HL-60 (cell line): ENCODE data around the gene AHDC1.

Experiments
- CTCF ChIP-seq: IDR thresholded peaks from one replicate; pipeline ENCODE4 v1.5.1; 2011; ENCODE audit warnings: low read length, control low read depth, inconsistent platforms; ENCODE audit not compliant: insufficient read depth
- POLR2AphosphoS5 ChIP-seq: IDR thresholded peaks from 2 replicates; pipeline ENCODE4 v1.6.1; 2012; ENCODE audit warnings: low read depth
- TF ChIP-seq, protein P1 (sequence below): IDR thresholded peaks from 2 replicates; pipeline ENCODE4 v1.6.1; 2012; ENCODE audit warnings: low read depth; ENCODE audit not compliant: insufficient replicate concordance

GRCh38 chr1:27596986-27597385 lies 7.0 kb downstream of the AHDC1 start:
- TF ChIP-seq POLR2AphosphoS5: no peak
- TF ChIP-seq CTCF: no peak
- TF ChIP-seq, protein P1, sequence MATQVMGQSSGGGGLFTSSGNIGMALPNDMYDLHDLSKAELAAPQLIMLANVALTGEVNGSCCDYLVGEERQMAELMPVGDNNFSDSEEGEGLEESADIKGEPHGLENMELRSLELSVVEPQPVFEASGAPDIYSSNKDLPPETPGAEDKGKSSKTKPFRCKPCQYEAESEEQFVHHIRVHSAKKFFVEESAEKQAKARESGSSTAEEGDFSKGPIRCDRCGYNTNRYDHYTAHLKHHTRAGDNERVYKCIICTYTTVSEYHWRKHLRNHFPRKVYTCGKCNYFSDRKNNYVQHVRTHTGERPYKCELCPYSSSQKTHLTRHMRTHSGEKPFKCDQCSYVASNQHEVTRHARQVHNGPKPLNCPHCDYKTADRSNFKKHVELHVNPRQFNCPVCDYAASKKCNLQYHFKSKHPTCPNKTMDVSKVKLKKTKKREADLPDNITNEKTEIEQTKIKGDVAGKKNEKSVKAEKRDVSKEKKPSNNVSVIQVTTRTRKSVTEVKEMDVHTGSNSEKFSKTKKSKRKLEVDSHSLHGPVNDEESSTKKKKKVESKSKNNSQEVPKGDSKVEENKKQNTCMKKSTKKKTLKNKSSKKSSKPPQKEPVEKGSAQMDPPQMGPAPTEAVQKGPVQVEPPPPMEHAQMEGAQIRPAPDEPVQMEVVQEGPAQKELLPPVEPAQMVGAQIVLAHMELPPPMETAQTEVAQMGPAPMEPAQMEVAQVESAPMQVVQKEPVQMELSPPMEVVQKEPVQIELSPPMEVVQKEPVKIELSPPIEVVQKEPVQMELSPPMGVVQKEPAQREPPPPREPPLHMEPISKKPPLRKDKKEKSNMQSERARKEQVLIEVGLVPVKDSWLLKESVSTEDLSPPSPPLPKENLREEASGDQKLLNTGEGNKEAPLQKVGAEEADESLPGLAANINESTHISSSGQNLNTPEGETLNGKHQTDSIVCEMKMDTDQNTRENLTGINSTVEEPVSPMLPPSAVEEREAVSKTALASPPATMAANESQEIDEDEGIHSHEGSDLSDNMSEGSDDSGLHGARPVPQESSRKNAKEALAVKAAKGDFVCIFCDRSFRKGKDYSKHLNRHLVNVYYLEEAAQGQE: no peak
